Measurements from ENCODE around the gene TIMM50.

Gene TIMM50

GRCh38 chr19:39500543-39500942, 19.9 kb downstream of the TIMM50 start:
- no peak for DNase-seq

GRCh38 chr19:39501340-39501739, 20.7 kb downstream of the TIMM50 start:
- DNase-seq: no peak

- peak; percentile 71 to 83 for DNase-seq
Measured at GRCh38 chr19:39502640-39503417, 22.2 kb downstream of the TIMM50 start.

GRCh38 chr19:39506598-39506943, 25.9 kb downstream of the TIMM50 start:
- no peak for DNase-seq

- peak; percentile 32 to 62 for DNase-seq
Measured at GRCh38 chr19:39506944-39507714, 26.5 kb downstream of the TIMM50 start.

- DNase-seq: no peak
Measured at GRCh38 chr19:39507715-39508364, 27.2 kb downstream of the TIMM50 start.

- DNase-seq: no peak
Measured at GRCh38 chr19:39508629-39509028, 28.0 kb downstream of the TIMM50 start.

GRCh38 chr19:39509233-39509632, 28.6 kb downstream of the TIMM50 start:
- no peak for DNase-seq

- no peak for DNase-seq
Measured at GRCh38 chr19:39512988-39513387, 32.4 kb downstream of the TIMM50 start.

- DNase-seq: no peak
Measured at GRCh38 chr19:39514840-39515550, 34.4 kb downstream of the TIMM50 start, which contains the start of gene SELENOV. SELENOV (plus strand) TSS chr19:39515139; CDS start chr19:39515213, 74 bp downstream.

GRCh38 chr19:39515551-39516191, 35.0 kb downstream of the TIMM50 start:
- DNase-seq: no peak

- DNase-seq: peak in 1 of 2 donors; percentile 5
Measured at GRCh38 chr19:39516270-39516669, 35.6 kb downstream of the TIMM50 start.

GRCh38 chr19:39517432-39517831, 36.8 kb downstream of the TIMM50 start:
- DNase-seq: no peak

GRCh38 chr19:39518458-39518857, 37.8 kb downstream of the TIMM50 start:
- DNase-seq: no peak

GRCh38 chr19:39518975-39519374, 38.3 kb downstream of the TIMM50 start:
- DNase-seq: no peak

GRCh38 chr19:39520541-39521484, 40.2 kb downstream of the TIMM50 start:
- no peak for DNase-seq

GRCh38 chr19:39524495-39524894, 43.9 kb downstream of the TIMM50 start:
- DNase-seq: peak; percentile 88 to 90

GRCh38 chr19:39525205-39525604, 44.6 kb downstream of the TIMM50 start:
- no peak for DNase-seq

- no peak for DNase-seq
Measured at GRCh38 chr19:39531834-39532232, 51.2 kb downstream of the TIMM50 start.

GRCh38 chr19:39532233-39533002, 51.8 kb downstream of the TIMM50 start, which contains the start of gene EID2B:
EID2B (minus strand) TSS chr19:39532852; CDS start chr19:39532802, 50 bp downstream.
- DNase-seq: peak; percentile 98

Measured in inflammatory macrophage (primary cell).